ENCODE measurements around the gene PPP2R5C. TPM values are rescaled to one million over a fixed set of nuclear protein-coding genes. Genes with fewer than 3 reads are reported as not detected.

The PPP2R5C gene
- total and polyA plus RNA-seq, 2 of the 8 experiments (the other 6 are each of a cell fraction or from before 2014, with no cell fraction given): 49.6 to 95.9 TPM

DNA sequence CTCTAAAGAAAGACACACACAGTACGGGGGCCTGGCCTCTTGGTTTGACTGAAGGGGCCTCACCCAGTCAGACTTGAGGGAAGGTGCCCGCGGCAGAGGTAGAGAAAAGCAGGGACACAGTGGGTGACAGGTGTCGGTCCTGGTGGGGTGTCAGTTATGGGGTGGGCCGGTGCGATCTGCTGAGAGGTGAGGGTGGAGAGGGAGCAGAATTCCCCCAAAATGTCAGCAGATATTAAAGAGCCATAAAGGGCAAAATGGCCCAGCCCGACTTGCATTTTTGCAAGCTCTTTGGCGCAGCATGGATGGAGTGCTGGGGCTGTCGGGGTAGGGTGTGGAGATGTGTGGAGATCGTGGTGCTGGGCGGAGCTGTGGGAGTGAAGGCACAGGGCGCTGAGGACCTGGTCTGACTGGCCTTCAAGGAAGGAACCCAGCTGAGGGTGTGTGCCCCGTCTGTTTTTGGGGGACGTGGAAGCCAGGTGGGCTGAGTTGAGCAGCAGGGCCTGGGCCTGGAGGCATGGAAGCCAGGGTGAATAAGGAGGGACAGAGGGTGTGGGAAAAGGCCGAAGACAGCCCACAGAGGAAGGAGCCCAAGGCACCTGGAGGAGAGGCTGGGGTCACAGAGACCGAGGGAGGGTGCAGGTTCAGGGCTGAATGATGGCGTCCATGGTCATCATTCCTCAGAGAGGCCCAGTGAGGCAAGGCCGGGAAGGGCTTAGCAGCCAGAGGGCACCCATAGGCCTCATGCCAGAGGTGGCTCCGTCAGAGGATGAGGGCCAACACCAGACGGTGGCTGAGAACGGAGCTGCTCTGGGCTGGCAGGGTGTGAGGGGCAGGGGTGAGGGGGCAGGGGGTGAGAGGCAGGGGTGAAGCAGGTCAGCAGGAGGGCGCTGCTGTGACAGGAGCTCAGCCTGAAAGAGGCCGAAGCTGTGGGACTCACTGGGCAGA lies 154.6 kb downstream of the PPP2R5C start:
- Histone ChIP-seq H4K5ac (ENCODE audit: insufficient read length, low read depth, low read length) (no peak overlapping the region), H3K9me3 (ENCODE audit: insufficient read depth in 2 of 2, low read depth in 1 of 2, low read length in 1 of 2) (no peaks in the 10 kb centered on the region), H3K4me3 (ENCODE audit: extremely low read depth in 1 of 4, insufficient read depth in 2 of 4, low read depth in 3 of 4, low read length in 4 of 4) (no peak overlapping the region), H3K9ac (replicated peaks in 1 of 4; ENCODE audit: extremely low read depth in 1 of 4, low read depth in 3 of 4, low read length in 3 of 4) (peak overlapping the region in 1 of 4 experiments; percentile 40; a peak in 1 of 7 replicates), H3K18ac (ENCODE audit: extremely low read depth, low read length) (no peak overlapping the region; the same call in 1 of the 2 replicates), H3K23me2 (ENCODE audit: low read depth, low read length) (no peaks in the 10 kb centered on the region), H2AFZ (ENCODE audit: low read length) (no peak overlapping the region), H4K20me1 (replicated peaks in 1 of 2; ENCODE audit: control insufficient read depth in 1 of 2, insufficient read depth in 2 of 2, low read length in 2 of 2) (no peaks in the 10 kb centered on the region), H4K91ac (replicated peaks; ENCODE audit: insufficient read length, low read length) (peak overlapping the region; percentile 16), H3K23ac (ENCODE audit: insufficient read length) (no peak overlapping the region), H2AK5ac (ENCODE audit: low read depth, low read length) (no peak overlapping the region), H2BK20ac (ENCODE audit: low read length) (no peak overlapping the region), H3K4me1 (replicated peaks in 1 of 4; ENCODE audit: control insufficient read depth in 3 of 4, insufficient read depth in 4 of 4, low read length in 3 of 4) (peaks cover 3 to 30% (median 18%) of the 10 kb centered on the region in 4 experiments), H3K4me2 (ENCODE audit: insufficient read depth in 1 of 2, low read depth in 2 of 2, low read length in 2 of 2) (no peak overlapping the region), H3K27me3 (replicated peaks in 1 of 4; ENCODE audit: control insufficient read depth in 3 of 4, extremely low read depth in 1 of 4, insufficient read depth in 3 of 4, low read length in 3 of 4) (no peaks in the 10 kb centered on the region; a peak in 2 of 7 replicates), H2BK120ac (replicated peaks; ENCODE audit: low read depth, low read length) (no peak overlapping the region), H3K79me2 (ENCODE audit: control insufficient read depth in 1 of 2, insufficient read depth in 2 of 2, low read length in 2 of 2) (no peaks in the 10 kb centered on the region), H3K4ac (replicated peaks; ENCODE audit: insufficient read length, low read depth, low read length) (no peak overlapping the region), H3K79me1 (ENCODE audit: low read depth, low read length) (0 out of 2 replicates have a peak, but pooled peaks cover 2% of the 10 kb centered on the region), H2BK12ac (ENCODE audit: low read depth, low read length) (peak overlapping the region; percentile 84; the same call in 1 of the 2 replicates), H4K8ac (ENCODE audit: extremely low read depth, insufficient read depth, low read length) (no peak overlapping the region), H3K27ac (ENCODE audit: low read depth, low read length) (no peak overlapping the region), H2BK5ac (ENCODE audit: low read depth, low read length) (0 out of 2 replicates have a peak overlapping the region, but pooled peaks have one; percentile 83), H3K36me3 (ENCODE audit: control insufficient read depth in 2 of 4, insufficient read depth in 4 of 4, low read length in 3 of 4) (peaks cover 0 to 11% (median 0%) of the 10 kb centered on the region in 4 experiments; a peak in 5 of 8 replicates), H3K56ac (replicated peaks; ENCODE audit: insufficient read length, low read depth, low read length) (no peak overlapping the region), H3K14ac (ENCODE audit: insufficient read length) (no peak overlapping the region), H2BK15ac (ENCODE audit: low read length) (no peak overlapping the region)
- ChIA-PET POLR2A (ENCODE audit: partially characterized antibody) (interaction anchor here (4.5 kb wide), 1 partner anchor 31 kb away, joined by 21 read pairs; no protein-coding TSS in a partner anchor), CTCF (ENCODE audit: partially characterized antibody) (interaction anchor here (0.7 to 2.1 kb wide), 5 partner anchors 13 to 208 kb away, joined by 3 to 7 read pairs (median 3); no protein-coding TSS in a partner anchor)
- 90% methylated on average over 18 of the region's 23 CpGs; no CpG with 5 or more reads in 1 of the 2 experiments for WGBS, 2 experiments (ENCODE audit: extremely low coverage in 1 of 2, insufficient coverage in 1 of 2, insufficient read length in 1 of 2, insufficient replicate concordance in 2 of 2, low coverage in 1 of 2, low lambda C conversion rate in 2 of 2, missing lambda C conversion rate in 1 of 2)
- FAIRE-seq: no peak
- TF ChIP-seq NANOG (IDR thresholded peaks at IDR 0.05; ENCODE audit: insufficient read depth, low read depth, low read length, poor library complexity, severe bottlenecking) (no peak), TBP (IDR thresholded peaks at IDR 0.05; ENCODE audit: low read depth, low read length) (no peak), RXRA (IDR thresholded peaks at IDR 0.05; ENCODE audit: insufficient read depth, low read depth, low read length) (no peak), ASH2L (IDR thresholded peaks at IDR 0.05; ENCODE audit: low read length) (no peak), RAD21 (IDR thresholded peaks at IDR 0.05 in 1 of 2, conservative IDR thresholded peaks at IDR 0.05 in 1 of 2; ENCODE audit: low read depth in 2 of 2, low read length in 2 of 2) (no peak), POU5F1 (IDR thresholded peaks at IDR 0.05; ENCODE audit: low read depth, low read length) (no peak), EP300 (IDR thresholded peaks at IDR 0.05; ENCODE audit: borderline replicate concordance in 1 of 2, low read depth in 2 of 2, low read length in 2 of 2) (no peak), CTBP2 (IDR thresholded peaks at IDR 0.05; ENCODE audit: borderline replicate concordance, insufficient read depth, insufficient read length, low read length) (no peak)
- DNase-seq (ENCODE audit: low read depth in 1 of 2, low spot score in 2 of 2): no peak
